Measurements from ENCODE around the gene ZNF469.

ZNF469 gene

GRCh38 chr16:88423448-88423850 lies 40.7 kb downstream of the ZNF469 start:
- no peak for TF ChIP-seq CTCF (IDR thresholded peaks at IDR 0.05; ENCODE audit: low read depth, low read length)
- no peak overlapping the region for H3K4me3 ChIP-seq (ENCODE audit: low read depth, low read length)

GRCh38 chr16:88424587-88425235 lies 42.0 kb downstream of the ZNF469 start:
- no peak for TF ChIP-seq CTCF (IDR thresholded peaks at IDR 0.05; ENCODE audit: low read depth, low read length)

GRCh38 chr16:88426018-88426417 lies 43.3 kb downstream of the ZNF469 start:
- no peak overlapping the region for H3K4me3 ChIP-seq (ENCODE audit: low read depth, low read length)
- no peak for TF ChIP-seq CTCF (IDR thresholded peaks at IDR 0.05; ENCODE audit: low read depth, low read length)

More at GRCh38 chr16:88424587-88425235, 42.0 kb downstream of the ZNF469 start:
- H3K4me3 ChIP-seq (ENCODE audit: low read depth, low read length) = no peak overlapping the region

- no peak for TF ChIP-seq CTCF (IDR thresholded peaks at IDR 0.05; ENCODE audit: low read depth, low read length)
- no peak overlapping the region for H3K4me3 ChIP-seq (ENCODE audit: low read depth, low read length)
Measured at GRCh38 chr16:88427376-88427775, 44.6 kb downstream of the ZNF469 start.

GRCh38 chr16:88428156-88428555 lies 45.4 kb downstream of the ZNF469 start:
- no peak overlapping the region for H3K4me3 ChIP-seq (ENCODE audit: low read depth, low read length)
- no peak for TF ChIP-seq CTCF (IDR thresholded peaks at IDR 0.05; ENCODE audit: low read depth, low read length)

- no peak overlapping the region for H3K4me3 ChIP-seq (ENCODE audit: low read depth, low read length)
- no peak for TF ChIP-seq CTCF (IDR thresholded peaks at IDR 0.05; ENCODE audit: low read depth, low read length)
Measured at GRCh38 chr16:88428616-88429386, 46.0 kb downstream of the ZNF469 start.
